Heart left ventricle (tissue), 16 donors: ENCODE data around the gene SLU7. TPM values are rescaled to one million over a fixed set of nuclear protein-coding genes. Genes with fewer than 3 reads are reported as not detected.

Experiments used
- ATAC-seq, 4 donors: fragments of 200-7000 bp; cut with Tn5 transposase; one replicate each; pipeline ENCODE4 v1.9.1; 2020 to 2022; ENCODE audit warnings: moderate library complexity in 4 of 4, mild to moderate bottlenecking in 3 of 4, moderate number of reproducible peaks in 1 of 4
- DNase-seq, 5 donors: peaks; one replicate each; pipeline ENCODE4 v3.0.0-alpha.2; 2020
- H3K27ac ChIP-seq, 12 donors: fragments of 200-600 bp; sonication (generic) in 4 of 12; one replicate each; pipeline versions ENCODE4 v1.5.0 to v1.8.0; 2016 to 2022; ENCODE audit warnings: mild to moderate bottlenecking in 2 of 12
- H3K27me3 ChIP-seq, 9 donors: fragments of 200-600 bp; sonication (generic) in 2 of 9; one replicate each; pipeline versions ENCODE4 v1.5.1 to v1.8.0; 2016 to 2022; ENCODE audit warnings: mild to moderate bottlenecking in 3 of 9
- H3K36me3 ChIP-seq, 9 donors: fragments of 200-600 bp; sonication (generic) in 2 of 9; one replicate each; pipeline versions ENCODE4 v1.5.0 to v1.8.0; 2018 to 2022; ENCODE audit warnings: mild to moderate bottlenecking in 2 of 9
- H3K4me1 ChIP-seq, 12 donors: fragments of 200-600 bp; sonication (generic) in 4 of 12; one replicate each; pipeline versions ENCODE4 v1.5.0 to v1.8.0; 2016 to 2022; ENCODE audit warnings: mild to moderate bottlenecking in 3 of 12
- H3K4me3 ChIP-seq, 12 donors: fragments of 200-600 bp; sonication (generic) in 4 of 12; one replicate each; pipeline versions ENCODE4 v1.5.0 to v1.8.0; 2017 to 2022; ENCODE audit warnings: mild to moderate bottlenecking in 9 of 12, moderate library complexity in 4 of 12
- H3K9me3 ChIP-seq, 12 donors: fragments of 200-600 bp; sonication (generic) in 4 of 12; one replicate each; pipeline versions ENCODE4 v1.5.0 to v1.8.0; 2016 to 2022; ENCODE audit warnings: mild to moderate bottlenecking in 1 of 12
- POLR2A ChIP-seq, 2 donors: fragments of 450-650 bp; IDR thresholded peaks; one replicate each; pipeline ENCODE4 v1.6.1; 2017; ENCODE audit warnings: antibody characterized with exemption in 2 of 2, mild to moderate bottlenecking in 2 of 2, moderate library complexity in 2 of 2
- WGBS, 4 donors: extraction: QIAGEN DNeasy Blood & Tissue Kit in 2 of 4; methylation state at CpG; one replicate each; pipeline versions ENCODE4 v1.1.5 to v1.1.7; 2013 to 2018; 5-methylcytosine and 5-hydroxymethylcytosine counted together
- intact Hi-C, 10 donors: fragments of 100-400 bp; cut with DNase I; formaldehyde crosslinking; loops; one replicate each; pipeline versions ENCODE4 v1.11.1 to v1.14.2; 2022
- polyA plus RNA-seq, 2 donors: library from polyadenylated mRNA; stranded (reverse); fragments of 200-250 nt; gene quantifications; one replicate each; pipeline ENCODE4 v1.2.3, GENCODE V29; 2013
- total RNA-seq, 9 donors: library from RNA; depleted of rRNA in 2 of 9; stranded (reverse); fragments of >200 nt in 2 of 9; fragmentation: NEBNext Ultra II Directional in 3 of 9; extraction: Animal tissue kit (Norgen Biotek cat#: 25700) in 3 of 9; gene quantifications; one replicate each; pipeline versions ENCODE4 v1.1.0 to v1.2.4, GENCODE V29; 2016 to 2023
- TF ChIP-seq, protein P1 (sequence below), 12 donors: fragments of 200-600 bp; sonication (generic) in 4 of 12; IDR thresholded peaks; one replicate each; pipeline versions ENCODE4 v1.5.0 to v1.8.0; 2018 to 2022; ENCODE audit warnings: antibody characterized with exemption in 12 of 12, mild to moderate bottlenecking in 5 of 12
- donor health status: ischemic (EF 13 %, LVEDD 7.1; RV severe dilation, severe dysfunction).
- donor health status: healthy with polysubstance abuse.
- donor health status: DM: no; HTN: yes; CAD: no.
- donor health status: DM: no; HTN: no; CAD: no.
- donor health status: ischemic (EF 25% LVEDD 6.9; RV normal size, moderate dysfunction).
- donor health status: ischemic (EF 25% LVEDD 5.7; RV mildly dilated, moderate dysfunction).
- donor health status: healthy.
- donor health status: DM: yes; HTN: yes; CAD: no.
- donor health status: ischemic (EF 35%, LVEDD 5.7; RV mildly dilated, moderate dysfunction).
- donor health status: nonischemic (EF 11% LVEDD 7.7; RV severe dilation, severe dysfunction).
- donor health status: DM: yes; HTN: yes; CAD: no.
- donor health status: PGD.
- donor health status: ischemic (EF 29% LVEDD 5.4; RV normal size, mild dysfunction).
- donor health status: nonischemic (EF 23%, LVEDD 6.1; RV moderate dilation, normal function).

The SLU7 gene
- total and polyA plus RNA-seq, 11 donors = 22.7 to 81.6 (median 44.0) TPM

DNA sequence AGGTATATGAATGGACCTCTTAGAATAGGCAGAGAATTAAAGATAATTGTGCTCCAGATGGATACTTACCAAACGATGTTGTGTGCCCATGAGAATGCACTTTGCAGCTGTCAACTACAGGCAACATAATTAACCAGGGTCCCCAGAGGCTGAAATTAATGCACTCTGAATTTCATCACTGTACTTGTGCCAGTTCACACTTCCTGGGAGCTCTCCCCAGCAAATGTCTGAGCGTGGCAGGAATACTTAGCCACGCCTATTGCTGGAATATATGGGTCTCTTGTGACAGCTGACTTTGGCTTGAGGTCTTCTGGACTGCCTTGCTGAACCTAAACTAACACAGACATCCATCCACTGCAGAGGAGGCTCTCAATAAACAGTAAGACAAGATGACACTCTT is 36.5 kb downstream of the SLU7 start:
- peaks cover 0 to 9% (median 4%) of the 10 kb centered on the region in 12 donors for H3K9me3 ChIP-seq
- DNase-seq = no peak
- peaks cover 0 to 12% (median 0%) of the 10 kb centered on the region in 12 donors for H3K4me1 ChIP-seq
- intact Hi-C loops = loop anchor here in 1 of 10 donors (10.0 kb wide), 1 partner anchor 358 kb away; no protein-coding TSS in a partner anchor
- no peak overlapping the region for H3K4me3 ChIP-seq
- TF ChIP-seq, protein P1, sequence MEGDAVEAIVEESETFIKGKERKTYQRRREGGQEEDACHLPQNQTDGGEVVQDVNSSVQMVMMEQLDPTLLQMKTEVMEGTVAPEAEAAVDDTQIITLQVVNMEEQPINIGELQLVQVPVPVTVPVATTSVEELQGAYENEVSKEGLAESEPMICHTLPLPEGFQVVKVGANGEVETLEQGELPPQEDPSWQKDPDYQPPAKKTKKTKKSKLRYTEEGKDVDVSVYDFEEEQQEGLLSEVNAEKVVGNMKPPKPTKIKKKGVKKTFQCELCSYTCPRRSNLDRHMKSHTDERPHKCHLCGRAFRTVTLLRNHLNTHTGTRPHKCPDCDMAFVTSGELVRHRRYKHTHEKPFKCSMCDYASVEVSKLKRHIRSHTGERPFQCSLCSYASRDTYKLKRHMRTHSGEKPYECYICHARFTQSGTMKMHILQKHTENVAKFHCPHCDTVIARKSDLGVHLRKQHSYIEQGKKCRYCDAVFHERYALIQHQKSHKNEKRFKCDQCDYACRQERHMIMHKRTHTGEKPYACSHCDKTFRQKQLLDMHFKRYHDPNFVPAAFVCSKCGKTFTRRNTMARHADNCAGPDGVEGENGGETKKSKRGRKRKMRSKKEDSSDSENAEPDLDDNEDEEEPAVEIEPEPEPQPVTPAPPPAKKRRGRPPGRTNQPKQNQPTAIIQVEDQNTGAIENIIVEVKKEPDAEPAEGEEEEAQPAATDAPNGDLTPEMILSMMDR (IDR thresholded peaks at IDR 0.05) = no peak
- no peak for TF ChIP-seq POLR2A (IDR thresholded peaks at IDR 0.05)
- no peaks in the 10 kb centered on the region for H3K36me3 ChIP-seq
- H3K27ac ChIP-seq = no peak overlapping the region
- H3K27me3 ChIP-seq = no peaks in the 10 kb centered on the region
- WGBS, 4 donors = 61 to 71% (median 64%) methylated on average over 3 of the region's 3 CpGs
- ATAC-seq = no peak

DNA sequence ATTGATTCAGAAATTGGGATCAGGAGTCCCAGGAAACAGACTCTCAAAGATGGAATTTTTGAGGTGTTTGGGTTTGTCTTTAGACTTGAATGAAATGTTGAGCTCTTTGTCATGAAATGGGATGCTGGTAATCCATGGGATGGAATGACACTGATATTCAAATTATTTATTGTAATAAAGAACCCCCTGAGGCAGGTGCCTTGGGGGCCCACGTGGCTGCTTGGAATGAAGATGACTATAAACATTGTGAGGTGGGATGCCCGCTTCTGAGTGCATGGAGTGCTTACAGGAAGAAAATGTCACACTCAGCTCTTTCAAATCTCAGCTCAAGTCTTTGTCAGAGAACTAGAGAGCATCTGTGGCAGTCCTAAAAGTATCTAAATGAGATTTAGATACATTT is 38.8 kb downstream of the SLU7 start:
- no peak for ATAC-seq
- no peaks in the 10 kb centered on the region for H3K36me3 ChIP-seq
- no peaks in the 10 kb centered on the region for H3K9me3 ChIP-seq
- intact Hi-C loops = loop anchor here in 1 of 10 donors (10.0 kb wide), 1 partner anchor 355 kb away; no protein-coding TSS in a partner anchor
- TF ChIP-seq, protein P1 (IDR thresholded peaks at IDR 0.05) = no peak
- no peak overlapping the region for H3K27ac ChIP-seq
- WGBS, 4 donors = 81 to 89% (median 84%) methylated on average over 2 of the region's 2 CpGs
- H3K4me1 ChIP-seq = peaks cover 0 to 12% (median 0%) of the 10 kb centered on the region in 12 donors
- DNase-seq = no peak
- H3K27me3 ChIP-seq = no peaks in the 10 kb centered on the region
- H3K4me3 ChIP-seq = no peak overlapping the region

DNA sequence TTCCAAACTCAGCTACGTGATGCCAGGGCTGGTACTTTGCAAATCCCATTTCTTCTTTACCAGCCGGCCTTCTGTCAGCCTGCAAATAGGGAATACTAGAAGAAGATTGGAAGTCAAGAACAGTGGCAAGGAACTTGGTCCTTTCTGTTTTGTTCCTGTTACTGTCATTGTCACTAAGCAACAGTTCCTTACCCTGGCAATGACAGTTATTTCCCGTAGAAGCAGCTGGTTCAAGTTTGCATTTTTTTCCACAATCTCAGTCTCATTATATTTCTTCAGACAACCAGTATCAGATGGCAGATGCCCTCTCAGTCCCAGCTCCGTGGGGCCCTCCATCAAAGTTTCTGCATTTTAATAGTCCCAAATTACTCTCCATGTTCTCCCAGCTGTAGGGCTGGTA is 39.4 kb downstream of the SLU7 start:
- no peaks in the 10 kb centered on the region for H3K9me3 ChIP-seq
- DNase-seq = no peak
- H3K4me1 ChIP-seq = peaks cover 0 to 12% (median 0%) of the 10 kb centered on the region in 12 donors
- peak in 1 of 4 donors; percentile 42 for ATAC-seq
- no peak overlapping the region for H3K27ac ChIP-seq
- WGBS, 4 donors = 45 to 57% (median 54%) methylated on average over 4 of the region's 4 CpGs
- H3K36me3 ChIP-seq = no peaks in the 10 kb centered on the region
- H3K4me3 ChIP-seq = no peak overlapping the region
- no peaks in the 10 kb centered on the region for H3K27me3 ChIP-seq
- intact Hi-C loops = no loop called here
- TF ChIP-seq POLR2A (IDR thresholded peaks at IDR 0.05) = no peak
- TF ChIP-seq, protein P1 (IDR thresholded peaks at IDR 0.05) = no peak

DNA sequence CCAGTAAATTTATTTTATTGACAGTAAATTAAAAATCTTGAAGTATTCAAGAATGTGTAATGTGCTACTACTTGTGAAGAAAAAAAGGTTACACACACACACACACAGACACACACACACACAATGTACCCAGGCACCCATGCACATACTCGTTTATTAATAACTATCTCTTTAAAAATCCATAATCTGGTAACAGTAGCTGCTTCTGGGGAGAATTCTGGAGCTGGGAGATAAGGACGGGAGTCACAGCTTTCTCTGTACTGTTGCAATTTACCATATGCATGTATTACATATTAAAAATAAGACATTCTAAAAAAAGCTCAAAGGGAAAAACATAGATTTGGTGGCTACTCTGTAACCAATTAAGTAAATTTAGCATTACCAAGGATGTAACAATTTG is 40.6 kb downstream of the SLU7 start:
- DNase-seq (no peak), ATAC-seq (no peak)
- WGBS, 4 donors = 60 to 69% (median 62%) methylated on average over 2 of the region's 2 CpGs
- intact Hi-C loops = no loop called here
- no peak for TF ChIP-seq POLR2A (IDR thresholded peaks at IDR 0.05)
- TF ChIP-seq, protein P1 (IDR thresholded peaks at IDR 0.05) = no peak
- H3K4me3 ChIP-seq = no peak overlapping the region
- H3K4me1 ChIP-seq = peaks cover 0 to 12% (median 0%) of the 10 kb centered on the region in 12 donors
- H3K27ac ChIP-seq = no peak overlapping the region
- H3K27me3 ChIP-seq = peaks cover 0 to 2% (median 0%) of the 10 kb centered on the region in 9 donors
- H3K36me3 ChIP-seq = no peaks in the 10 kb centered on the region
- no peaks in the 10 kb centered on the region for H3K9me3 ChIP-seq
